GM20000 (cell line): ENCODE results near the gene DYRK4.
A peak's percentile ranks its signal among the peaks of the same experiment; 100 is the strongest.

Experiments used
- DNase-seq: peaks from one replicate; pipeline ENCODE4 v3.0.0; 2012; ENCODE audit warnings: low spot score
- TF ChIP-seq, protein P1 (sequence below): IDR thresholded peaks from 2 replicates; pipeline ENCODE4 v1.5.1; 2012; ENCODE audit warnings: mild to moderate bottlenecking, control low read depth; ENCODE audit errors: extremely low read depth, missing control alignments

Gene DYRK4

DNA sequence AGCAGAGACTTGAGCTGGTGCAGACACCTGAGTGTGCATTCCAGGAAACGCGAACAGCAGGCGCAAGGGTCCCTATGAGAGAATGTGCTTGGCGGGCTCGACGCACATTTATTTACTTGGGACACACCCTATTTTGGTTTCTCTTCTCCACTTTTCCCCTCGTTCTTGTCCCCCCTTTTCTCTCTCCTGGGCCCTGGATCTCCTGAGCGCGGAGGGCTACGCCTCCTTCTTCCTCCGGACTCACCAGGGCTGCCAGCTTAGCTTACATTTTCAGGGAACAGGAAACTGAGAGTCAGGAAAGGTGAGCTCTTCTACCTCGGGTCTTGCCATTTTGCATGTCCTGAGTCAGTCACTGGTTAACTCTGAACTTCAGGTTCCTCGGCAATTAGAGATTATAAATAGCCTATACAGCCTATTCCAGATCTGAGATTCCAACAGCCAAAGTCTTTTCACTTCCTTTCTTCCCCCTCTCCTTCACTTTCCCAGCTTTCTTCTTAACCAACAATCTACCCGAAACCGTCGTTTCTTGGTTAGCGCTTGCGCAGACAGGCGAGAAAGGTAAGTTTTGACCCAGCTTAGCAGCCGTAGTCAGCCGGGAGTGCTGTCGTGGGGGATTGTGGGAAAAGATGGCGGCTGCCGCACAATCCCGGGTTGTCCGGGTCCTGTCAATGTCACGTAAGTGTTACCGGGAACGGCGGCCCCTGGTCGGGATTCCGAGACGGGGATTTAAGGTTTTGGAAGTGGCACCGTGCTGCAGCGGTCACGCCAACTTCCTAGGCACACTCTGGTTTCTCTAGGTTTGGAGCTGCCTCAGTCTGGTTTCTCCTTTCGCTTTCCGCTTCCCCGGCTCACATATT lies 86.7 kb downstream of the DYRK4 start, which contains the start of the genes AKAP3 and NDUFA9:
AKAP3 (minus strand) TSS at position 551 of the 857 bp plus-strand sequence. CDS start 10,855 bp downstream, outside the sequence.
NDUFA9 (plus strand) TSS at position 614 of the 857 bp plus-strand sequence; CDS start at position 627, 13 bp downstream.
- peak; percentile 76 for DNase-seq
- TF ChIP-seq, protein P1, sequence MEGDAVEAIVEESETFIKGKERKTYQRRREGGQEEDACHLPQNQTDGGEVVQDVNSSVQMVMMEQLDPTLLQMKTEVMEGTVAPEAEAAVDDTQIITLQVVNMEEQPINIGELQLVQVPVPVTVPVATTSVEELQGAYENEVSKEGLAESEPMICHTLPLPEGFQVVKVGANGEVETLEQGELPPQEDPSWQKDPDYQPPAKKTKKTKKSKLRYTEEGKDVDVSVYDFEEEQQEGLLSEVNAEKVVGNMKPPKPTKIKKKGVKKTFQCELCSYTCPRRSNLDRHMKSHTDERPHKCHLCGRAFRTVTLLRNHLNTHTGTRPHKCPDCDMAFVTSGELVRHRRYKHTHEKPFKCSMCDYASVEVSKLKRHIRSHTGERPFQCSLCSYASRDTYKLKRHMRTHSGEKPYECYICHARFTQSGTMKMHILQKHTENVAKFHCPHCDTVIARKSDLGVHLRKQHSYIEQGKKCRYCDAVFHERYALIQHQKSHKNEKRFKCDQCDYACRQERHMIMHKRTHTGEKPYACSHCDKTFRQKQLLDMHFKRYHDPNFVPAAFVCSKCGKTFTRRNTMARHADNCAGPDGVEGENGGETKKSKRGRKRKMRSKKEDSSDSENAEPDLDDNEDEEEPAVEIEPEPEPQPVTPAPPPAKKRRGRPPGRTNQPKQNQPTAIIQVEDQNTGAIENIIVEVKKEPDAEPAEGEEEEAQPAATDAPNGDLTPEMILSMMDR = no peak

DNA sequence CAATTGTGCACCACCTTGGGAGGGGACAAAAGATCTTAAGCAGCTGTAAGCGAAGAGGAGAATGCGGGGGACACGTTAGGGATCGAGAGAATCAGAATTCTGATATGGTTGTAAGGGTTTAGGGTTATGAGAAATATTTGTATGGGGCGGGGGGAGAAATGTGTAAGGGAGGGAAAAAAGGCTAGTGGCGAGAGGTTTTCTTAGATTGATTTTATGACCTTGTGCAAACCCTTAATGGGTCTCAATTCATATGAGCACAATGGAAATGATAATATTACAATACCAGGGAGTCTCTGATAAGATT lies 87.3 kb downstream of the DYRK4 start:
- no peak for DNase-seq
- TF ChIP-seq, protein P1 = no peak

DNA sequence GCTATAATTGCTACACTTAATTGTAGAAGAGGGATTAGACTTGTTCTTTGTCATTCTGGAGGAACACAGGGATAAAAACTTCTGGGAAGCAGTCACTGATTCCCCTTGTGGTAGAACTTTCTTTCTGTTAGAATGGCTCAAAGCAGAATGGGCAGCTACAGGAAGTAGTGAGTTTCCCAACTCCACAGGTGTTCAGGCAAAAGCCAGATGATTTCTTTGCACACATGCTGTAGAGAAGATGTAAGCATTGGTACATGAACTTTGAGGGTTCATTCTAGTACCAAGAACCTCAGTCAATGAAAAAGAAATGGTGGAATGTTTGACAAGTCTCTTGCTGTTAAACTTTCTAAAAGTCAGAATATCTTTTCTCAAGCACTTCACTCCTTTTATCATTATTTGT lies 91.2 kb downstream of the DYRK4 start:
- TF ChIP-seq, protein P1 = no peak
- no peak for DNase-seq

DNA sequence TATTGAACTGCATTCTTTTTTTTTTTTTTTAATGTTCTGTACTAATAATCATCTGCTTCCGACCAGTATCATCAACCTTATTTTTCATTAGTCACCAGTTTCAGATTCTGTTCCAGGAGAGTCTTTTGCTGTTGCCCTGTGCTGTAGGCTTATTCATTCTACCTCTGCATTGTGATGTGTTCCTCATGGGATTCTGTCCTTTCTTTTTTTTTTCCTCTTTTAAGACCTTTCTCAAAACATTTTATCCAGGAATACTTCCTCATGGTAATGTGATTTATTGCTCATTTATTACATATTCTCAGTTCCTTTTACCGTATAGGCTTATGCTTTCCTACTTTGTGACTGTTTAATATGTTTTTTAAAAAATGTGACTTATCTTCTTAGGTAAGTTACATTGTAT lies 91.7 kb downstream of the DYRK4 start:
- no peak for DNase-seq
- TF ChIP-seq, protein P1 = no peak
